ENCODE data around the gene ARMC6.

DNA sequence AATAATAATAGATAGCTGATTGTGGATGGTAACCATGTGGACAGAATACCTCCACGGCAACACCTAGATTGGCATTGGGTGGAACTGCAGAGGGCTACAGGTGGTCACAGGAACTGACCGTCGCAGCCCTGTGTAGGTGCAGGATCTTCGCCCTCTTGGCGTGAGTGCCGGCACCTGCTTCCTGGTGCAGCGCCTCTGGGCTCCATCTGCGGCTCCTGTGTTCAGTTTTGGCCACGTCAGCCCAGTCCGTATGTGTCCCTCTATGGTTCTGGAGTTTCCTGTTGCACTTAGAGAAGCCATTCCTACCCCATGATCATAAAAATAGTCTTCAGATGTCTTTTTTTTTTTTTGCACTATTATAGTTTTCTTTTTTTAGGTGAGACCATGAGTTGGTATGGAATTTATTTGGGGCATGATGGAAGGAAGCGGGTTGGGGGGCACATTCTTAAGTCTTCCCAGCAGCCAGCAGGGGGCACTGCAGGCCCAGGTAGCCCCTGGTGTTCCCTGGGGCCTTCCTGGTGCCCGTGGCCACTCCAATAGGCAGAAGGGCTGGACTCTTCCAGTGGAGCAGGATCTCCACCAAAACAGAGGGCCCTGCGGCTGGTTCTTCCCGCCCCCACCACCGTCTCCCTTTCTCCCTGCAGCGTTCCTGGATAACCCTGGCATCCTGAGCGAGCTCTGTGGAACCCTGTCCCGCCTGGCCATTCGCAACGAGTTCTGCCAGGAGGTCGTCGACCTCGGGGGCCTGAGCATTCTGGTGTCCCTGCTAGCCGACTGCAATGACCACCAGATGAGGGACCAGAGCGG, 20.3 kb downstream of the ARMC6 start:
- TF ChIP-seq, protein P1, sequence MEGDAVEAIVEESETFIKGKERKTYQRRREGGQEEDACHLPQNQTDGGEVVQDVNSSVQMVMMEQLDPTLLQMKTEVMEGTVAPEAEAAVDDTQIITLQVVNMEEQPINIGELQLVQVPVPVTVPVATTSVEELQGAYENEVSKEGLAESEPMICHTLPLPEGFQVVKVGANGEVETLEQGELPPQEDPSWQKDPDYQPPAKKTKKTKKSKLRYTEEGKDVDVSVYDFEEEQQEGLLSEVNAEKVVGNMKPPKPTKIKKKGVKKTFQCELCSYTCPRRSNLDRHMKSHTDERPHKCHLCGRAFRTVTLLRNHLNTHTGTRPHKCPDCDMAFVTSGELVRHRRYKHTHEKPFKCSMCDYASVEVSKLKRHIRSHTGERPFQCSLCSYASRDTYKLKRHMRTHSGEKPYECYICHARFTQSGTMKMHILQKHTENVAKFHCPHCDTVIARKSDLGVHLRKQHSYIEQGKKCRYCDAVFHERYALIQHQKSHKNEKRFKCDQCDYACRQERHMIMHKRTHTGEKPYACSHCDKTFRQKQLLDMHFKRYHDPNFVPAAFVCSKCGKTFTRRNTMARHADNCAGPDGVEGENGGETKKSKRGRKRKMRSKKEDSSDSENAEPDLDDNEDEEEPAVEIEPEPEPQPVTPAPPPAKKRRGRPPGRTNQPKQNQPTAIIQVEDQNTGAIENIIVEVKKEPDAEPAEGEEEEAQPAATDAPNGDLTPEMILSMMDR (IDR thresholded peaks at IDR 0.05; ENCODE audit: low read depth, low read length, missing input control) = peak; percentile 84
- TF ChIP-seq GABPA (IDR thresholded peaks at IDR 0.05 in 1 of 2, conservative IDR thresholded peaks at IDR 0.05 in 1 of 2) = no peak
- no peak for TF ChIP-seq MAX (IDR thresholded peaks at IDR 0.05)
- no peak for TF ChIP-seq TAF1 (conservative IDR thresholded peaks at IDR 0.05)
- no peak for TF ChIP-seq EGR1 (IDR thresholded peaks at IDR 0.05; ENCODE audit: low read depth in 2 of 2)
- TF ChIP-seq YY1 (IDR thresholded peaks at IDR 0.05) = peak; percentile 74
- TF ChIP-seq, protein P2, sequence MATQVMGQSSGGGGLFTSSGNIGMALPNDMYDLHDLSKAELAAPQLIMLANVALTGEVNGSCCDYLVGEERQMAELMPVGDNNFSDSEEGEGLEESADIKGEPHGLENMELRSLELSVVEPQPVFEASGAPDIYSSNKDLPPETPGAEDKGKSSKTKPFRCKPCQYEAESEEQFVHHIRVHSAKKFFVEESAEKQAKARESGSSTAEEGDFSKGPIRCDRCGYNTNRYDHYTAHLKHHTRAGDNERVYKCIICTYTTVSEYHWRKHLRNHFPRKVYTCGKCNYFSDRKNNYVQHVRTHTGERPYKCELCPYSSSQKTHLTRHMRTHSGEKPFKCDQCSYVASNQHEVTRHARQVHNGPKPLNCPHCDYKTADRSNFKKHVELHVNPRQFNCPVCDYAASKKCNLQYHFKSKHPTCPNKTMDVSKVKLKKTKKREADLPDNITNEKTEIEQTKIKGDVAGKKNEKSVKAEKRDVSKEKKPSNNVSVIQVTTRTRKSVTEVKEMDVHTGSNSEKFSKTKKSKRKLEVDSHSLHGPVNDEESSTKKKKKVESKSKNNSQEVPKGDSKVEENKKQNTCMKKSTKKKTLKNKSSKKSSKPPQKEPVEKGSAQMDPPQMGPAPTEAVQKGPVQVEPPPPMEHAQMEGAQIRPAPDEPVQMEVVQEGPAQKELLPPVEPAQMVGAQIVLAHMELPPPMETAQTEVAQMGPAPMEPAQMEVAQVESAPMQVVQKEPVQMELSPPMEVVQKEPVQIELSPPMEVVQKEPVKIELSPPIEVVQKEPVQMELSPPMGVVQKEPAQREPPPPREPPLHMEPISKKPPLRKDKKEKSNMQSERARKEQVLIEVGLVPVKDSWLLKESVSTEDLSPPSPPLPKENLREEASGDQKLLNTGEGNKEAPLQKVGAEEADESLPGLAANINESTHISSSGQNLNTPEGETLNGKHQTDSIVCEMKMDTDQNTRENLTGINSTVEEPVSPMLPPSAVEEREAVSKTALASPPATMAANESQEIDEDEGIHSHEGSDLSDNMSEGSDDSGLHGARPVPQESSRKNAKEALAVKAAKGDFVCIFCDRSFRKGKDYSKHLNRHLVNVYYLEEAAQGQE (IDR thresholded peaks at IDR 0.05) = no peak
- TF ChIP-seq RAD21 (IDR thresholded peaks at IDR 0.05) = peak; percentile 92 to 93
- TF ChIP-seq, protein P3, sequence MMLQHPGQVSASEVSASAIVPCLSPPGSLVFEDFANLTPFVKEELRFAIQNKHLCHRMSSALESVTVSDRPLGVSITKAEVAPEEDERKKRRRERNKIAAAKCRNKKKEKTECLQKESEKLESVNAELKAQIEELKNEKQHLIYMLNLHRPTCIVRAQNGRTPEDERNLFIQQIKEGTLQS (IDR thresholded peaks at IDR 0.05) = no peak
- no peak for TF ChIP-seq NR2F2 (IDR thresholded peaks at IDR 0.05)
- TF ChIP-seq SP1 (IDR thresholded peaks at IDR 0.05) = no peak
- no peak for TF ChIP-seq ZBTB33 (IDR thresholded peaks at IDR 0.05)
- no peak for TF ChIP-seq FOXA1 (IDR thresholded peaks at IDR 0.05)
